Ascending aorta (tissue), 2 donors: ENCODE results near the gene MYCN. TPM values are rescaled to one million over a fixed set of nuclear protein-coding genes. Genes with fewer than 3 reads are reported as not detected.

Source experiments
- DNase-seq, 2 donors: peaks; one replicate each; pipeline ENCODE4 v3.0.0-alpha.2; 2019; ENCODE audit warnings: low spot score in 2 of 2
- H3K27ac ChIP-seq, 2 donors: fragments of 200-600 bp; sonication (generic); one replicate each; pipeline ENCODE4 v1.5.1; 2016 to 2017; ENCODE audit warnings: mild to moderate bottlenecking in 1 of 2
- H3K27me3 ChIP-seq: fragments of 200-600 bp; sonication (generic); one replicate; pipeline ENCODE4 v1.5.1; 2017
- H3K36me3 ChIP-seq, 2 donors: fragments of 200-600 bp; sonication (generic); one replicate each; pipeline ENCODE4 v1.5.1; 2016
- H3K4me1 ChIP-seq, 2 donors: fragments of 200-600 bp; sonication (generic); one replicate each; pipeline ENCODE4 v1.5.1; 2016 to 2017; ENCODE audit warnings: mild to moderate bottlenecking in 1 of 2
- H3K4me3 ChIP-seq, 2 donors: fragments of 200-600 bp; sonication (generic); one replicate each; pipeline ENCODE4 v1.5.1; 2016 to 2017; ENCODE audit warnings: mild to moderate bottlenecking in 1 of 2
- H3K9me3 ChIP-seq, 2 donors: fragments of 200-600 bp; sonication (generic); one replicate each; pipeline ENCODE4 v1.5.1; 2016
- intact Hi-C: fragments of 100-400 bp; cut with DNase I; formaldehyde crosslinking; loops from one replicate; pipeline ENCODE4 v1.15.1; 2023
- total RNA-seq: library from RNA; depleted of rRNA; stranded (reverse); fragments of >200 nt; gene quantifications from one replicate; pipeline ENCODE4 v1.1.0, GENCODE V29; 2016
- TF ChIP-seq, protein P1 (sequence below), 3 experiments: fragments of 200-600 bp in 2 of 3; fragments of 450-650 bp in 1 of 3; sonication (generic) in 2 of 3; IDR thresholded peaks; one replicate each; pipeline ENCODE4 v1.5.1; 2016 to 2019; ENCODE audit warnings: antibody characterized with exemption in 3 of 3, mild to moderate bottlenecking in 1 of 3, moderate library complexity in 1 of 3

Gene MYCN
- total RNA-seq, 1 donor from 2014 or later, result not detected

DNA sequence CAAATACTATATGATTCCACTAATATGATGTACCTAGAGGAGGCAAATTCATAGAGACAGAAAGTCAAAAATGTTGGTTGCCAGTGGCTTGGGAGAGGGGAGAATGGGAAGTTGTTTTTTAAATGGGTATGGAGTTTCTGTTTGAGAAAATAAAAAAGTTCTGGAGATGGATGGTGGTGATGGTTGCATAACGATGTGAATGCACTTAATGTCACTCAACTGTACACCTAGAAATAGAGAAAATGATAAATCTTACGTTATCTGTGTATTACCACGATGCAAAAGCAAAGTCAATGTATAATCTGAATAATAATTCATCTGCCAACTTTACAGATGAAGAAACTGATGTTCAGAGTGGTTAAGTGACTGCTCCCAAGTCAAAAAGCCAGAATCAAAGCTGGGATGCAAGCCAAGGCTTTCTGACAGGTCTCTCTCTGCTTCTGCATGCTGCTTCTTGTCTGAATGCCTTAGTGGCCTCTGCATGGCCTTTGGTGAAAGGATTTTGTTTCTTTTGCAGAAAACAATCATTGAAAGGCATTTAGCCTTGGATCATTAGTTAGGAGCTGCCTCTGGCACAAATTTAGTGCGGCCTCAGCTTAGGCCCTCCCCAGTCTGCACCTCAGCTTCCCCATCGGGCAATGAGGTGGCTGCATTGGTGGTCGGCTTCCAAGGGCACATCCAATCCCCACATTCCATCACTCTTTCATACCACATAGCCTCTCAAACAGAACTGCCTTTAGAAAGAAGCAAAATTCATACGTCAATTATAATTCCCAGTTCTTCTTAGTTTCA lies 46.5 kb upstream of the MYCN start:
- intact Hi-C loops, result no loop called here
- no peaks in the 10 kb centered on the region for H3K27me3 ChIP-seq
- TF ChIP-seq, protein P1, sequence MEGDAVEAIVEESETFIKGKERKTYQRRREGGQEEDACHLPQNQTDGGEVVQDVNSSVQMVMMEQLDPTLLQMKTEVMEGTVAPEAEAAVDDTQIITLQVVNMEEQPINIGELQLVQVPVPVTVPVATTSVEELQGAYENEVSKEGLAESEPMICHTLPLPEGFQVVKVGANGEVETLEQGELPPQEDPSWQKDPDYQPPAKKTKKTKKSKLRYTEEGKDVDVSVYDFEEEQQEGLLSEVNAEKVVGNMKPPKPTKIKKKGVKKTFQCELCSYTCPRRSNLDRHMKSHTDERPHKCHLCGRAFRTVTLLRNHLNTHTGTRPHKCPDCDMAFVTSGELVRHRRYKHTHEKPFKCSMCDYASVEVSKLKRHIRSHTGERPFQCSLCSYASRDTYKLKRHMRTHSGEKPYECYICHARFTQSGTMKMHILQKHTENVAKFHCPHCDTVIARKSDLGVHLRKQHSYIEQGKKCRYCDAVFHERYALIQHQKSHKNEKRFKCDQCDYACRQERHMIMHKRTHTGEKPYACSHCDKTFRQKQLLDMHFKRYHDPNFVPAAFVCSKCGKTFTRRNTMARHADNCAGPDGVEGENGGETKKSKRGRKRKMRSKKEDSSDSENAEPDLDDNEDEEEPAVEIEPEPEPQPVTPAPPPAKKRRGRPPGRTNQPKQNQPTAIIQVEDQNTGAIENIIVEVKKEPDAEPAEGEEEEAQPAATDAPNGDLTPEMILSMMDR (IDR thresholded peaks at IDR 0.05), result no peak
- H3K9me3 ChIP-seq, result peaks cover 0 to 7% of the 10 kb centered on the region in 2 donors
- no peak overlapping the region for H3K27ac ChIP-seq
- H3K4me1 ChIP-seq, result no peaks in the 10 kb centered on the region
- no peak overlapping the region for H3K4me3 ChIP-seq
- no peak for DNase-seq
- H3K36me3 ChIP-seq, result no peaks in the 10 kb centered on the region

DNA sequence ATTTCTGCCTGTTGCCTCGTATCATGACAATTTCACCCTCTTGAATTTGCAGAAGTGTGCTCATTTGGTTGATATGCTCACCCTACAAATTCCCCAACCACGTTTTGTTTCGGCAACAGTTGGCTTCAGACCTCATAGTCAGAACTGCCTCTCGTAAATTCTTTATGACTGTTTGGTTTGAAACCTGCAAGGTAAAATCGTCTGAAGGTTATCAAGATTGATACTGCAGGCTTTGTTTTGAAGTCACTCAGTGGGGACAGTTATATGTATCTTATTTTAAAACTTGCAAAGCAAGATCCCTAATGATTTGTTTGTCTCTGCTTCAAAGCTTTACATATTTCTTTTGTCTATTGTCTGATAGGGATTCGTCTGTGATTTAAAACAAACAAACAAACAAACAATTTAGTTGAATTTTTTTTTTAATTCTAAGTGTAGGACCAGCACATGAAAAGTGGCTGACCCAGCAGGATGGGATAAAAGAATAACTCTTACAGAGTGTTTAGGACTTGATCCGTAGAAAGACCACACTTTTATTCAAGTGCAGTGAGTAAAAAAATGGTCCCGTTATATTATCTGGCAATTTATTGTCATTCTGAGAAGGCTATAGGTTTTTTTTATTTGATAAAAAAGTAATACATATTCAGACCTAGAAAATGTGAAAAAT lies 45.7 kb upstream of the MYCN start:
- peaks cover 0 to 7% of the 10 kb centered on the region in 2 donors for H3K9me3 ChIP-seq
- TF ChIP-seq, protein P1 (IDR thresholded peaks at IDR 0.05), result no peak
- no peak overlapping the region for H3K4me3 ChIP-seq
- H3K27me3 ChIP-seq, result no peaks in the 10 kb centered on the region
- no peak for DNase-seq
- no peaks in the 10 kb centered on the region for H3K4me1 ChIP-seq
- H3K36me3 ChIP-seq, result no peaks in the 10 kb centered on the region
- intact Hi-C loops, result no loop called here
- no peak overlapping the region for H3K27ac ChIP-seq

- no peak overlapping the region for H3K4me3 ChIP-seq
- no peak for DNase-seq
- H3K9me3 ChIP-seq, result peaks cover 0 to 7% of the 10 kb centered on the region in 2 donors
- H3K27me3 ChIP-seq, result no peaks in the 10 kb centered on the region
- TF ChIP-seq, protein P1 (IDR thresholded peaks at IDR 0.05), result no peak
- no peak overlapping the region for H3K27ac ChIP-seq
- intact Hi-C loops, result no loop called here
- H3K4me1 ChIP-seq, result no peaks in the 10 kb centered on the region
- no peaks in the 10 kb centered on the region for H3K36me3 ChIP-seq
Observed at GRCh38 chr2:15895615-15896469, 44.5 kb upstream of the MYCN start.

DNA sequence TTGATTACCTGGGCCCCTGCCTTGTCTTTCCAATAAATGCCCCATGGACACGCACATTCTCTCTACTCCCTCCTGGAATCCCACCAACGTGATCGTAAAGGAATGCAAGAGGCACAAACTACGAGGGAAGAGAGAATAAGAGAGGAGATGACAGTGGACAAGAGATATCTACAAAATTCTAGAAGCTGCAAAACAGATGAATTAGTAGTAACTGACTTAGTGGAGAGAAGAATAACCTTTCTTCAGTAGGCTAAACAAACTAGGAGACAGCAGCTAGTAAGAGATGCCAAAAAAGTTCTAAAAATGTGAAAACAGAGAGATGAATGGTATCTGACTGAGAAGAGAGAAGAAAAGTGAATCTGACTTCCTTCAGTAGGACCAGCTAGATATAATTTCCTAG lies 43.5 kb upstream of the MYCN start:
- DNase-seq, result no peak
- H3K4me3 ChIP-seq, result no peak overlapping the region
- H3K36me3 ChIP-seq, result no peaks in the 10 kb centered on the region
- TF ChIP-seq, protein P1 (IDR thresholded peaks at IDR 0.05), result no peak
- H3K27ac ChIP-seq, result no peak overlapping the region
- H3K9me3 ChIP-seq, result peaks cover 0 to 7% of the 10 kb centered on the region in 2 donors
- intact Hi-C loops, result no loop called here
- no peaks in the 10 kb centered on the region for H3K4me1 ChIP-seq
- no peaks in the 10 kb centered on the region for H3K27me3 ChIP-seq

DNA sequence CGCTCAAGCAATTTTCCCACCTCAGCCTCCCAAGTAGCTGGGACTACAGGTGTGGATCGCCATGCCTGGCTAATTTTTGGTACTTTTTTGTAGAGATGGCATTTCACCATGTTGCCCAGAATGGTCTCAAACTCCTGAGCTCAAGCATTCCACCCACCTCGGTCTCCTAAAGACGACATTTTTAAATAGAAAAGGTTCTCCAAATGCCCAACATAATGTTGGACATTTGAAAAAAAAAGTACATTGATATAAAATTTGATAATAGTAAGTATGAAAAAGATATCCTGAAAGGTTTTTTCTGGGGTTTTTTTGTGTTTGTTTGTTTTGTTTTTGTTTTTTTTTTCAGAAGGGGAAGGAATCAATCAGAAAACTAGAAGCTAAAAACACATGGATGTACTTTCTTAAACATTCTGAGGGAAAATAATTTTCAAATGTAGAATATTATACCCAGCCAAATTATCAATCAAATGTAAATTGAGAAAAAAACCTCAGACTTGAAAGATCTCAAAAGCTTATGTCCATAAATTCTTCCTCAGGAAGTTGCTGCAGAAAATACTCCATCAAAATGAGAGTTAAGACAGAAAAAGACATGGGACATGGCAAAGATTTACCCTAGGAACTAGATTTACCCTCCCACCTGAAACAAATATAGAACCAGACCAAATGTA lies 42.8 kb upstream of the MYCN start:
- Histone ChIP-seq H3K9me3 (peaks cover 0 to 7% of the 10 kb centered on the region in 2 donors), H3K4me3 (no peak overlapping the region), H3K27me3 (no peaks in the 10 kb centered on the region), H3K4me1 (no peaks in the 10 kb centered on the region), H3K36me3 (no peaks in the 10 kb centered on the region), H3K27ac (no peak overlapping the region)
- intact Hi-C loops, result no loop called here
- TF ChIP-seq, protein P1 (IDR thresholded peaks at IDR 0.05), result no peak
- no peak for DNase-seq
